Left ventricle myocardium superior (tissue), 1 donor: ENCODE measurements around the gene DCLRE1C. TPM values are rescaled to one million over a fixed set of nuclear protein-coding genes. Genes with fewer than 3 reads are reported as not detected.
"Not testable (repeated sequence)": the region's sequence is repeated elsewhere in the genome, so short reads cannot be mapped to it uniquely, and the experiment has no call there.

ENCODE experiments used
- ATAC-seq: fragments of 200-7000 bp; cut with Tn5 transposase; one replicate; pipeline ENCODE4 v1.9.1; 2020; ENCODE audit warnings: mild to moderate bottlenecking, moderate library complexity
- DNase-seq: peaks from one replicate; pipeline ENCODE4 v3.0.0-alpha.2; 2020
- intact Hi-C: fragments of 100-400 bp; cut with micrococcal nuclease; formaldehyde crosslinking; loops from one replicate; pipeline ENCODE4 v1.11.0; 2022
- long read RNA-seq: library from polyadenylated mRNA; unstranded; transcript quantifications from one replicate; pipeline ENCODE4 v2.0.0, GENCODE V29; 2021
- total RNA-seq: library from RNA; stranded (reverse); fragmentation: NEBNext Ultra II Directional; extraction: Animal tissue kit (Norgen Biotek cat#: 25700); gene quantifications from one replicate; pipeline ENCODE4 v1.2.1, GENCODE V29; 2021
- donor health status: DM: no; HTN: yes; CAD: no; lungs with severe emphysema.

DCLRE1C gene
- total RNA-seq = 2.7 TPM
- long read RNA-seq, partial matches to known transcripts = 0 of 11 reads
- long read RNA-seq, other reads (novel, unspliced or antisense) = 10 of 11 reads

- ATAC-seq (peak; percentile 99), DNase-seq (peak; percentile 94)
- intact Hi-C loops = no loop called here
Measured at GRCh38 chr10:14954001-14954770, at the start of gene DCLRE1C. TSS of gene DCLRE1C (minus strand) at chr10:14954096. CDS start at chr10:14954010, 86 bp downstream.

- intact Hi-C loops = no loop called here
- ATAC-seq = no peak
- no peak for DNase-seq
Measured at GRCh38 chr10:14995964-14996565, 42.2 kb upstream of the DCLRE1C start.

- DNase-seq, intact Hi-C loops, ATAC-seq: not testable (repeated sequence)
Measured at GRCh38 chr10:14993500-14994455, 39.9 kb upstream of the DCLRE1C start.

DNA sequence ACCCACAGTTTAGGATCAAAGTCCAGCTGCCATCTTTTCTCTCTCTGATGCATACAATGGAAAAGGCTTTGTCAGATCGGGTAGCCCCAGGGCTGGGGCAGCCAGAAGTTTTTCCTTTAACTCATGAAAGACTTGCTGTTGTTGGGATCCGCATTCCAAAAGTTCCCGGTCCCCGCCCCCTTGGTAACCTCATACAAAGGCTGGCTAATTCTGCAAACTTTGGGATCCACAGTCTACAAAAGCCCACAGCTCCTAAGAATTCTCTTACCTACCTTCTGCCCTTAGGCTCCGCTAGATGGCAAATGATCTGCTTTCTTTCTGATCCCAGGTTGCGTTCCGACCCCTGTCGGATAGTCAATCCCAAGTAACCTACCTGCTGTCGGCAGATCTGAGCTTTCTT, 38.4 kb upstream of the DCLRE1C start:
- ATAC-seq, DNase-seq, intact Hi-C loops: not testable (repeated sequence)

GRCh38 chr10:14991035-14991749, 37.3 kb upstream of the DCLRE1C start:
- DNase-seq, ATAC-seq, intact Hi-C loops: not testable (repeated sequence)

DNA sequence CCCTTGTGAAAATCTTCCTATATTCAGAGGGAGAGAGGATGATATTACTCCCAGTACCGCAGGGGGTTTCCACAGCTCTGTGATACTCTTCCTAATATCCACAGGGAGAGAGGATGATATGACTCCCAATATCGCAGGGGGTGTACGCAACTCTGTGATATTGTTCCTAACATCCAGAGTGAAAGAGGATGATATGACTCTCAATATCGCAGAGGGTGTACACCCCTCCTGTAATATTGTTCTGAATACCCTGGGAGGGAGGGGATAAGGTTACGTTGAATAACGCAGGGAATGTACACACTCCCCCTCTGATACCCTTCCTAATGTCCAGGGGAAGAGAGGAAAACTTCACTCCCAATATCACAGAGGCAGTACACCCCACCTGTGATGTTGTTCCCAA, 35.7 kb upstream of the DCLRE1C start:
- ATAC-seq, intact Hi-C loops: not testable (repeated sequence)

DNA sequence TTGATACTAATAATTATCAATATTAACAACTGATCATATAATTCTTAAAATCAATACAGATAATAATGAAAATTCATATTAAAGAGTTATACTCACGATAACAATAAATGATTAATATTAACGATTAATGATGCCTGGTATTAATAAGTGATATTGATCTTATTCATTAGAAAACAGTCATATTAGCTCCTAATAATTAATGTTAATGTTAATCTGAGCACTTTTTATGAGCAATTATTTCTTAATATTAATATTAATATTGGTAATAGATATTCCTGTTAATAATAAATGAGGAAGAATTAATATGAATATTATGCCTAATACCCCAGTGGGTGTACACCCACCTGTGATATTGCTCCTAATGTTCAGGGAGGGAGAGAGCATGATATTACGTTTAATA, 28.8 kb upstream of the DCLRE1C start:
- ATAC-seq = no peak
- intact Hi-C loops = no loop called here
- no peak for DNase-seq

More for the DNA sequence above, 35.7 kb upstream of the DCLRE1C start:
- not testable (repeated sequence) for DNase-seq

GRCh38 chr10:14975672-14976273, 21.9 kb upstream of the DCLRE1C start:
- ATAC-seq (no peak), DNase-seq (no peak)
- intact Hi-C loops = no loop called here

- intact Hi-C loops, DNase-seq, ATAC-seq: not testable (repeated sequence)
Measured at GRCh38 chr10:14974153-14974998, 20.5 kb upstream of the DCLRE1C start.

- DNase-seq (peak; percentile 37), ATAC-seq (no peak)
- intact Hi-C loops = no loop called here
Measured at GRCh38 chr10:14971867-14972448, 18.1 kb upstream of the DCLRE1C start.

DNA sequence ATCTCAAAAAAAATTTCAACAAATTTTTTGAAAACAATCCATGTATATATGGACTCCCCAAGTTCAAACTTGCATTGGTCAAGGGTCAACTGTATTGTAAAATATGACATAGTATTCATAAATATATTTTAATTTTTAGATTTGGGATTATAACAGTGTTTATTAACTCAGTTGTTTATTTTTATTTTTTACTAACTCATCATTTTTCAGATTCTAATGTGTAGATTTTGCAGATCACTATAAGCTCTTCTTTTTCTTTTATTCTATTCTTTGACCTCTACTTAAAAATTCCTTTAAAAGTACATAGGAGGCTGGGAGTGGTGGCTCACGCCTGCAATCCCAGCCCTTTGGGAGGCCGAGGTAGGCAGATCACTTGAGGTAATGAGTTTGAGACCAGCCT, 14.0 kb upstream of the DCLRE1C start:
- ATAC-seq = no peak
- no peak for DNase-seq
- intact Hi-C loops = no loop called here

DNA sequence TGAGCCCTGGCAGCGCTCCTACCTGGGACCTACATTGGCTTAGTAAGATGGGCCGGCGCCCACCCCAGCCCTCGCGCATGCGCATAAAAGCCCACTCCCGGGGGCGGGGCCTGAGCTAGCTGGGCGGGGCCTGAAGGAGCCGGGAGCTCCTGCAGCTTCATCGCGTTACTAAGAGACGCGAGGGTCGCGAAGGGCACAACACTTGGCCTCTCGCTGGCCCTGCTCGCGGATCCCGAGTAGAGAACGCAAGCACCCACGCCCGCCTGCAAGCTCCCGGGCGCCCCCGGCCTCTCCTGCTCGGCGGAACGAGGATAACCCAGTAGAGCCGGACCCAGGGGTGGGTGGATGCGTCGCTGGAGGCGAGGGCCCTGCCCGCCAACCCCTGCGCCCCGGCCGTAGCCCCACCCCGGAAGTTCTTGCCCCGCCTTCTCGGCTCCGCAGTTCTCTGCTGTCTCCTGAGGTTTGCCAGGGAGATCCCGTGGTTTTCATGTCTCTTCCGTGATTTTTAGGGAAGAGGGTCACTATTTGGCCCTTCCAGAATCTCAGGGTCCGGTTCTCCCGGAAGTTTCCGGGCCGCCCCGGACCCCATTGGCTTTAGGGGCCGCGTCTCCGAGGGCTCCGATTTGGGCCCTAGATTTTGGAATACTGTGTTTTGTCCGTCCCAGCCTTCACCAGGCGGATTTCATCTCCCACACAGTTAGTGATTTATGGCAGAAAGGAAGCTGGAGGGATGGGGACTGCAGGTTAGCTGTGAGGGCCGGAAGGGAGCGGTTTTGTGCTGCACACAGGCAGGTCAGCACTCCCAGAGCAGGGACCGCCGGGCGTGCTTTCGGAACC, 5.5 kb upstream of the DCLRE1C start, which contains the start of gene MEIG1:
Gene MEIG1 (plus strand): TSS at position 168 of the 837 bp plus-strand sequence. CDS start 7,081 bp downstream, outside the sequence.
- DNase-seq = peak; percentile 95
- intact Hi-C loops = no loop called here
- peak; percentile 98 for ATAC-seq

DNA sequence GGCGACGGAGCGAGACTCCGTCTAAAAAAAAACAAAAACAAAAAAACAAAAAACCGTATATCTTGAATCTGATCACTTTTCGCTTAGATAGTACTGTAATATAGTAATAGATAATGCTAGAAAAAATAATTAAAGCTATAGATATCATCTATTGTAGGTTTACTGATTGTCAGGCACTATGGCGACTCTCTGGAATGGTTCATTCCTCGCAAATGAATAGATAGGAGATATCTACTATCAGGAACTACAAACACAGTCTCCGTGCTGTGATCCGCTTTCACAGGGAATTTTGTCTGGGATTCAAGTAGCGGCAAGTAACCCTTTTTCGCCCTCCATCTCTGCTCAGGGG, 5.0 kb upstream of the DCLRE1C start:
- DNase-seq (no peak), ATAC-seq (no peak)
- intact Hi-C loops = no loop called here

DNA sequence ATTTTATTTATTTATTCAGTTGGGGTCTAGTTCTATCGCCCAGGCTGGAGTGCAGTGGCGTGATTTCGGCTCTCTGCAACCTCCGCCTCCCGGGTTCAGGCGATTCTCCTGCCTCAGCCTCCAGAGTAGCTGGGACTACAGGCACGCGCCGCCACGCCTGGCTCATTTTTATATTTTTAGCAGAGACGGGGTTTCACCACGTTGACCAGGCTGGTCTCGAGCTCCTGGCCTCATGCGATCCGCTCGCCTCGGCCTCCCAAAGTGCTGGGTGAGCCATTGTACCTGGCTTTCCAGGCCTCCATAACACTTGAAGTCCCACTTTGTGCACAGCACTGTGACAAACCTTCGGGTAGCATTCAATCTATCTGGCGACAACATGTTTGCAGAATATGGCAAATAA, 1.0 kb upstream of the DCLRE1C start:
- no peak for ATAC-seq
- DNase-seq = no peak
- intact Hi-C loops = no loop called here

DNA sequence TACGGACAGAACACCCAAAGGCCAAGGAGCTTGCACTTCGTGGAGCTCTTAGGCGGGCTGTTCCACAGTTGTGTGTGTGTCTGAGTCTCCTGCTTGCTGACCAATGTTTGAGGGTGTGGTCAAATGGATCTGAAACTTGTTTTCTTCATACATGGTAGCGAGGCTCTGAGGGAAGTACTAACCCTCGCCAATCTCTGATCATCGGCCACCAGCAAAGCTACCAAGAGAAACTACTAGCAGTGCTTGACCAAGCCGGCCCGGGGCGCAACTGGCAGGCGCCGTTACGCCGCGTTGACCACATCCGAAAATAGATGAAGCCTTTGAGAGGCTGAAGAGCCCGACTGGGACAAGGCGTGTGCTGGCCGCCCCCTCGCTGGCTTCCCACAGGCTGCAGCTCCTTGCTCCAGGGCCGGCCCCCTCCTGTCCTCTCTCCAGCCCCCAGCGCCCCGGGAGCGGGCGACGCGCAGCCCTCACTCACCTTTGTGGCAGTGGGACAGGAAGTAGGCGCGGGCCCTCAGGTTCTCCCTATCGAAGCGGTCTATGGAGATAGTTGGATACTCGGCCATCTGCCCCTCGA, 384 bp downstream of the DCLRE1C start:
- peak; percentile 69 for ATAC-seq
- peak; percentile 62 for DNase-seq
- intact Hi-C loops = no loop called here

- intact Hi-C loops = no loop called here
- ATAC-seq (no peak), DNase-seq (no peak)
Measured at GRCh38 chr10:14952851-14953423, 959 bp downstream of the DCLRE1C start.
